LHCN-M2 (cell line): ENCODE results near the gene HPS4. TPM values are rescaled to one million over a fixed set of nuclear protein-coding genes. Genes with fewer than 3 reads are reported as not detected.
"Not testable (repeated sequence)": the region's sequence is repeated elsewhere in the genome, so short reads cannot be mapped to it uniquely, and the experiment has no call there.

Experiments used
- DNase-seq: peaks from one replicate; pipeline ENCODE4 v3.0.0-alpha.2; 2012; ENCODE audit warnings: low read depth
- polyA plus RNA-seq: library from polyadenylated mRNA; unstranded; fragments of >200 nt; gene quantifications from one replicate; pipeline ENCODE4 v1.2.1, GENCODE V29; 2012; ENCODE audit warnings: missing spikeins
- total RNA-seq: library from RNA; depleted of rRNA; stranded (reverse); fragments of >200 nt; gene quantifications from 2 replicates; pipeline ENCODE4 v1.2.3, GENCODE V29; 2014; rRNA removed

The HPS4 gene
- total RNA-seq, result 24.3 and 42.3 TPM in 2 replicates
- 13.4 TPM for polyA plus RNA-seq

GRCh38 chr22:26483439-26484359 lies at the start of gene HPS4, which contains the start of gene SRRD:
HPS4 (minus strand) TSS chr22:26483783; CDS start chr22:26481762, 2,021 bp downstream.
SRRD (plus strand) TSS chr22:26483877; CDS start chr22:26483891, 14 bp downstream.
- peak; percentile 84 for DNase-seq

DNA sequence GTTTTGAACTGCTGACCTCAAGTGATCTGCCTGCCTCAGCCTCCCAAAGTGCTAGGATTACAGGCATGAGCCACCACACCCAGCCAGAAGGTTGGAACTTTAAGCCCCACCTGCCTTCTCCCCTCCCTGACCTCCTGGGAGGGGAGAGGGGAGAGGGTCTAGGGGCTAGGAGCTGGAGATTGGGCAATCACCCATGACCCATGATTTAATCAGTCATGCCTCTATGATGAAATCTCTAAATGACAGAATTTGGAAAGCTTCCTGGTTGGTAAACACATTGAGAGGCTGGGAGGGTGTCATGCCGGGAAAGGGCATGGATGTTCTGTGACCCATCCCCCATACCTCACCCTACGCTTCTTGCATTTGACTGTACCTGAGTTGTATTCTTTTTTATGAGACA lies 45.8 kb upstream of the HPS4 start:
- no peak for DNase-seq

DNA sequence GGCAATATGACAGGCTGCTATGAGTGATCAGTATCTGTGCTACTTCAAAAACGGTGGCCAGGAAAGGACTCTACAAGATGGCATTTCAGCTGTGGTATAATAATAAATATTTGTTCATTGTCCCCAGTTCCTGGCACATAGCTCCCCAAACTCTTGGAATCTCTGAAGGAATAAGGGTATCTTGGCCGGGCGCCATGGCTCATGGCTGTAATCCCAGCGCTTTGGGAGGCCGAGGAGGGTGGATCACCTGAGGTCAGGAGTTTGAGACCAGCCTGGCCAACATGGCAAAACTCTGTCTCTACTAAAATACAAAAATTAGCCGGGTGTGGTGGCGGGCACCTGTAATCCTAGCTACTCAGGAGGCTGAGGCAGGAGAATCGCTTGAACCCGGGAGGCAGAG lies 44.9 kb upstream of the HPS4 start:
- not testable (repeated sequence) for DNase-seq

DNA sequence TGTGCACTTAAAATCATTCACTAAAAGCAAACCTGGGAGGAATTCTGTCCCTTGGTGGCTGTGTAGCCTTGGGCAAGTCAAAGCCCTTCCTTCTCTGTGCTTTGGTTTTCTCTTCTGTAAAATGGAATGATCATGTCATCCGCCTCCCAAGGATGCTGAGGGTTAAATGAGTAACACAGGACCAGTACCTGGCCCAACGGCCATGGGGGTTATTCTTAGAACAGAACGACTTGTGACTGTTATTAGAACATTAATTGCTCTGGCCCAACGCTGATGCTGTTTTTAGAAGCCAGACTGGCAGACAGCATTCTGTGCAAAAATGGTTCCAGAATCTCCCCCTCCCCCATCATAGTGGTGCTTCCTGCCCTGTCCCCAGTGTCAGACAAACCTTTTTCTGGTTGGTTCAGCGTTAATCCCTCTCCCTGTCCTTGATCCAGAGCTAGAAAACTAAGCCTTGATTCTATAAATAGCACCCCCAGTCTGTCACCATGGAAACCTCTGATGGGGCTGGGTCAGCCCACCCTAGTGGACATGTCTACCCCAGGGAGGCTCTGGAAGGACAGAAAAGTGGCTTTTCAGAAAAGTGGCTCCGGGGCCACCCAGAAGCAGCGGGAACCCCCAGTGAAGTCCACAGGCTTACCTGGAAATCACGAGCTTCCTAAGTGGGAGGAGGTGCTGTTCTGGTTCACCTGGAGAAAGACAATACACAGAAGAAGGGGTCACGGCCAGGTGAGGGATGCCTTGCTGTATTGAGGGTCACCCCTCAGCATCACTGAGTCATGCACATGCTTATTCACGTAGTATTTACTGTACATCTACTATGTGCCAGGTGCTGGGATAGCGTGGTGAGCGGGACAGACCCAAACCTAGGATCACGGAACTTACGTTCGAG lies 44.2 kb upstream of the HPS4 start:
- no peak for DNase-seq

DNA sequence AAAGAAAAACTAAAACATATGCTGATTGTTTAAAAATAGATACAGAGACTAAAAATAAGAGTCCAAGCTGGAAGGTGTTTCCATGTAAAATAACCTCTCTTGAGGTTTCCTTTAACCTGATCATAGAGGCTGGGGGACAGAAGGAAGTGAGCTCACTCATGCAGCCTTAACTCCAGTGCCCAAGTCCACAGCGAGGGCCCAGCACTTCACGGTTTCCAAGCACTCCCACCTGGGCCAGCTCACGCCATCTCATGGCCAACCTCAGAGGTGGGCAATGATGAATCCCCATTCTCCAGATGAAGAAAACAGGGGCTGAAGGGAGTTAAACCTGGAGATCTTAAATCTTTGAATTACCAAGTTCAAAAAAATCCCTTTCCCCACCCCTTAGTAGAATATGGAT lies 43.6 kb upstream of the HPS4 start:
- no peak for DNase-seq

DNA sequence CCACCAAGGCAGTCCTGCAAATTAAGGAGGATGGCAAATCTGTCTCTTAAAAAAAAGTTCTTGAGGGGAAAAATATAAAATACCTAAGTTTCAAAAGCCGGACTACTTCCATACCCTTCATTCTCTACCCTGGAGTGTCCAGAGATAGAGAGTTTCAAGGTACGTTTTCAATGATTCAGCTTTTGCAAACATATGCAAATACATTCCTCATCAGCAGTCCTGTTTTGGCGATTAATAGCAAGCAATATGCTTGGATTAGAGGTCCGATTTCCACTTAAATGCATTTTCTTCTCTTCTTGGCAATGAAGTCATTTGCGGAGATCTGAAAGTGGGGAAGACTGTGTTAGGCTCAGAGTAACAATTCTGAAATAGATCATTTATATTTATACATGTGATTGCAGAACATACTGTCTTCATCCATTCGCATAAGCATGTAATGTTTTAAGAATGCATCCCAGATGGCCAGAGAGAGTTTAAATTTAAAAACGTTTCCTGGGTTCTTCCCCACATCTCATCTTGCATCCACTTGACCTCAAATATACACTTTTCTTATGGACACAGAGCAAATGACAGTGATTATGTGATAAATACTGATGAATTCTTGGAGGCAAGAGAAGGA lies 42.5 kb upstream of the HPS4 start:
- DNase-seq, result no peak

DNA sequence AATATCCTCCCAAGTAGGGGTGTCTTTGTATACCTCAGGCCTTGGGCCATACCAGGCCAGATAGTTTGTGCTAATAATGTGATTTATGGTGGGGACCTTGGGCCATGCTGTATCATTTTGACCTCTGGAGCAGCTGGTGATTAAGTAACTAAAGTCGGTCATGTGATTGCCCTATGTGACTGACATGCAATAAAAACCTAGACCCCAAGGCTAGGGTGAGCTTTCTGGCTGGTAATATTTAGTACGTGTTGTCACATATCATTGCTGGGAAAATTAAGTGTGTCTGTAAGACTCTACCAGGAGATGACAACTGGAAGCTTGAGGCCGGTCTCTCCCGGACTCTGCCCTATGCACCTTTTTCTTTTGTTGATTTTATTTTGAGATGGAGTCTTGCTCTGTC lies 41.3 kb upstream of the HPS4 start:
- DNase-seq, result no peak

GRCh38 chr22:26522592-26522991 lies 39.0 kb upstream of the HPS4 start:
- DNase-seq, result no peak

DNA sequence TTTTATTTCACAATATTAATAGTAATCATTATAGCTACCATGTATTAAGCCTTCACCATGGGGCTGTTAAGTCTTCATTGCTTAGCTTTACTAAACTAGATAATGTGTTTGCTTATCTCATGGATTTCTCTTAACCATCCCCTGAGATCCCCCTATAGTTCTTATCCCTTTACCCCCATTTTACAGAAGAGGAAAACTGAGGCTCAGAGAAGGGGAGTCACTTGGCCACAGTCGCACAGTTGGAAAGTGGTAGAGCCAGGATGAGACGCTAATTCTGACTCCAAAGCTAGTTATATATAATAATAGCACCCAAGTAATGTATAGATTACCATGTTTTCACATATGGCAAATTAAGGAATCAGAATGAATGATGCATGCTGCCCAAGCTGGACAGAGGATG lies 38.4 kb upstream of the HPS4 start:
- no peak for DNase-seq

DNA sequence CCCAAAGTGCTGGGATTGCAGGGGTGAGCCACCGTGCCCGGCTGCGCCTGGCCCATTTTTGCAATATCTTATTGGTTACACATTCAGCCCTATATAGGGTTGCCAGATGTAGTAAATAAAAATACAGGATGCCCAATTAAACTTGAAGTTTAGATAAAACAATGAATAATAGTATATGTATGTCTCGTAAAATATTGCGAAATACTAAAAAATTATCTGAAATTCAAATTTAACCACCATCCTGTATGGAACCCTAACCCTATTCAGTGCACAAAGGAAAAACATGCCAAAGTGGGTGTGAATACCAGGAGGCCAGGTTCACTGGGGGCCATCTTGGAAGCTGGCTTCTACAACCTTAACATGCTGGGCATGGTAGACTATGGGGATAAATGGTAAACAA lies 33.8 kb upstream of the HPS4 start:
- DNase-seq, result no peak

GRCh38 chr22:26516503-26516902 lies 32.9 kb upstream of the HPS4 start:
- DNase-seq, result no peak

- DNase-seq, result no peak
Measured at GRCh38 chr22:26515931-26516330, 32.3 kb upstream of the HPS4 start.

DNA sequence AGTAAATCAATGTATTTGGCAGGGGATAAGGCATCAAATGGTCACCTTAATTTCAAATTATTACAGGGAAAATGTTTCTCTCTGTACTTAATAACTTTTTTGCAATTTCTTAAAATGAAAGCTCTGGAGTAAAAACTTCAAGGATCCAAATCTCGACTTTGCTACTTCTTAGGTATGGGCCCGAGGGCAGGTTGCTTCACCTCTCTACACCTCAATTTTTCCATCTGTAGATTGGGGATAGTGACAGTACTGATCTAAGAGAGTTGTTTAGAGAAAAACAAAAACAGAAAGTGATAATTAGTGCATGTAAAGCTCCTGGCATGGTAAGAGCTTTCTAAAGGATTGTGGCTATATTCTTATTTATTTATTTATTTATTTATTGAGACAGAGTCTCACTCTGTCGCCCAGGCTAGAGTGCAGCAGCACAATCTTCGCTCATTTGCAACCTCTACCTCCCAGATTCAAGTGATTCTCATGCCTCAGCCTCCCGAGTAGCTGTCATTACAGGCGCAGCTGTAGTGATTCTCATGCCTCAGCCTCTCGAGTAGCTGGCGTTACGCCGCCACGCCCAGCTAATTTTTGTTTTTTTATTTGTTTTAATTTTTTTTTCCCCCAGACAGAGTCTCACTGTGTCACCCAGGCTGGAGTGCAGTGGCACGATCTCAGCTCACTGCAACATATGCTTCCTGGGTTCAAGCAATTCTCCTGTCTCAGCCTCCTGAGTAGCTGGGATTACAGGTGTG lies 31.0 kb upstream of the HPS4 start:
- no peak for DNase-seq

DNA sequence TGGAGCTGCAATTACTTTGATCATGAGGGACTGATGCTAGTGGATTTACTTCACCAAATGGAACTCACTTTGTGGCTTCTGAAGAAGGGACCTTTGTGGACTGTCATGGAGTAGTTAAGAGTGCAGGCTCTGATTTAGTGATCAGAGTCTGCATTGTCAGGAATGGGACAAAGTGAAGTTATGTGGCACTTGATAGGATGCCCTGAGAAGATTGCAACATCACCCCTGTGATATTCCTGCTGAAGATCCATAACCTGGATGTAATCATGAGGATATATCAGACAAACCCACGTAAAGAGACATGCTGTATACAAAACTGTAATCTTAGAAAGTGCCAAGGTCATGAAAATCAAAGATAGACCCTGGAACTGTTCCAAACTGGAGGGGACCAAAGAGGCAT lies 30.3 kb upstream of the HPS4 start:
- DNase-seq, result no peak

DNA sequence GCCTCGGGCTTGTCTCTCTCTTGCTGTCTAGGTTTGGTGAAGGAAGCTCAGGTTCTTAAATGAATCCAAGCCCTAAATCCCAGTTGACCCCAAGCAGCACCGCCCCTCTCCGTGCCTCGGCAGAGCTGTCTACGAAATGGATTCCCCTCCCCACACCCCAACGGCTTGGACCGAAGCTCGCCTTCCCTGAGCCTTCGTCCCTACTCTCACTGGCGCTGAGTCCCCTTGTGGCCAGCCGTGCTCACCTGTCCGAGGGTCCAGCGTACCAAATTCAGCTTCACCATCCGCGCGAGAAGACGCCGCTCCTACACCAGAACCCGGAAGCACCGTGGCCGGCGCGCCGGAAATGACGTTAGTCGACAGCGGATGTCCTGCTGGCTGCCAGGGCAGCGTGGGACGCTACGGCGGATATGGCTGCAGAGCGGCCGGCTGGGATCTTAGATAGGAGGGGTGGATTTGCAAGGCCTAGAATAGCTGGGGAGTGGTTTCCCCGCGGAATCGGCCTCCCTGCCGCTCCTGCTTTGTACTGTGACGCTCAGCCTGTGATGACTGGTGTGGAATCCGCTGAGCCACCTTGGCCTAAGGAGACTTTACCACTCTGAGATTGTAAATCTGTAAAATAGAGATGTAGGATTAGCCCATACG lies 28.7 kb upstream of the HPS4 start, which contains the start of gene TFIP11:
Gene TFIP11 (minus strand): TSS at position 325 of the 645 bp plus-strand sequence. CDS start 2,201 bp downstream, outside the sequence.
- DNase-seq, result peak; percentile 84

DNA sequence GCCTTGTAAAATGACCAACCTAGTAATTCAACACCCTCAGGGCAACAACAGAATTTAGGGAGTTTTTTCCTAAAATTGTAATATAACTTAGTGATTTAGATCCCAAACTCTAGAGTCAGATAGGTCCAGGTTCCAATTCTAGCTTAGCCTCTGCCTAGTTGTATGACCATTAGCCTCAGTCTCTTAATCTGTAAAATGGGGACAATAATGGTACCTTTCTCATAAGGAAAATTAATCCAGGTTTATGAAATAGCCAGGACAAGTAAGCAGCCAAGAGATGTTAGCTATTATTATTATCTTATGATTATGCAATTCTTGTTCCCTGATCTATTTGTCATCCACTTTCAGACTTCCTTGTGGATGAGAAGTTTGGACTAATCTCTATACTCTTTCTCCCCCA lies 24.6 kb upstream of the HPS4 start:
- DNase-seq, result no peak

GRCh38 chr22:26503758-26504157 lies 20.2 kb upstream of the HPS4 start:
- no peak for DNase-seq

DNA sequence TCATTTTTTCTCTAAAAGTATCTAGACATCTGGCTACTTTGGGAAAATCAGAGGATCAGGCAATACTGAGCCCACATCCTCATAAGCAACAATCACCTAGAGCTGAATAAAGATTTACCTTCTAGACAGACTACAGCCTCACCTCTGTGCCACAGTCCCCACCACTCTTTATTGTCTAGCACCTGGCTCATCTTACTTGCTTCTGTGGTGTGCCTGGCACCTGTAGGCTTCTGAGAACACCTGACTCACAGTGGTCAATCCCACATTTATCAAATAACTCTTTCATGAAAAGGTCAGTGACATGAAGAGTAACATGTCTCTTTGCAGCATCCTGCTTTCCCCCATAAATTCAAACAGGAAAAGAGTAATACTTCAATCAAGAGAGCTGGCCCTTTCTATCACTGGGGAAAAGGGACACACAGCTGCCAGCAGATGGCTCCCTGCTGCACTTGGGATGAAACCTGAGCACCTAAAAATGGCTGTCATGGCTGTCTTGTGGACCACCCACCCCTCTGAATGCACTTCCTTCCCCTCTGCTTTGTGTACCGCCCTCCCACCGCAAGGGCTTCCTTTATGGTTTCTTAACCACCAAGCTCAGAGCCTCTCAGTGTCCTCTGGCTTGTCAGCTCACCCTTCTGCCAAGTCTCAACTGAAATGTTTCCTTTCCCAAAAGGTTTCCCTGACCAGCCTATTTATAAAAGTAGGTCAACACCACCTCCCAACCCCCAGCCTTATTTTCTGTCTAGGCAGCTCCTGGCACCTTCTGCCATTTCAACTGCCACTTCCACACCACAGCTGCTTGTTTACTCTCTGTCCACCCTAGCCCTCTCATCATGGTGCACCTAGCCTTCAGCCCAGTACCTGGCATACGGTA lies 19.3 kb upstream of the HPS4 start:
- DNase-seq, result peak; percentile 31

DNA sequence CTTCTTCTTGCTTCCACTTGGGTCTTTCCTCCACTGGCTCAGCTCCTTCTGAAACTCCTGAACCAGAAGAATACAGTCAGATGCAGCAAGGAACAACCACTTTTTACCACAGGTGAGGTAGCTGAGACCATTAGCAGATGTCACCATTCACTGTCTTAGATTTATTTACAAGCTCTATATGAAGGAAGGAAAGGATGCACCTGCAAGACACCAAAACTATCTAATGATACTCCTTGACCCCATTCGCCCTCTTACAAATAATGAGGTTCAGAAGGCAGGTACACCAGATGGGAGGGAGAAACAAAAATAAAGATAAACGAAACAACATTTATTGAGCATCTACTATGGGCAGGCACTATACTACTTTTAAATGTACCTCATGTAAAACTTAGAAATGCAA lies 18.4 kb upstream of the HPS4 start:
- no peak for DNase-seq
